H1 (cell line): ENCODE results near the gene RPS6KA2. TPM values are rescaled to one million over a fixed set of nuclear protein-coding genes. Genes with fewer than 3 reads are reported as not detected.

Experiments
- BCL11A ChIP-seq, 2 experiments: IDR thresholded peaks; one replicate each; pipeline ENCODE4 v1.6.1; 2011; ENCODE audit warnings: low read depth in 2 of 2, low read length in 2 of 2, mild to moderate bottlenecking in 2 of 2
- CBX5 ChIP-seq: fragments of 300-800, 300-1000 bp; sonication (generic); IDR thresholded peaks from 2 replicates; pipeline ENCODE4 v1.7.1; 2016; ENCODE audit warnings: antibody characterized with exemption, low read length, low read depth
- E2F6 ChIP-seq: IDR thresholded peaks from 2 replicates; pipeline ENCODE4 v1.6.1; 2012; ENCODE audit warnings: inconsistent platforms
- POLR2AphosphoS5 ChIP-seq: IDR thresholded peaks from 2 replicates; pipeline ENCODE4 v1.6.1; 2011; ENCODE audit warnings: low read depth, low read length
- SIRT6 ChIP-seq: IDR thresholded peaks from one replicate; pipeline ENCODE4 v1.7.1; 2012; ENCODE audit warnings: low read length, inconsistent platforms
- SRF ChIP-seq: IDR thresholded peaks from 2 replicates; pipeline ENCODE4 v1.6.1; 2011; ENCODE audit warnings: mild to moderate bottlenecking, low read depth, low read length, moderate library complexity
- SUZ12 ChIP-seq: fragments of 200-600 bp; sonication (generic); IDR thresholded peaks from 2 replicates; pipeline ENCODE4 v1.6.1; 2012; ENCODE audit warnings: mild to moderate bottlenecking, inconsistent platforms, low read length, moderate library complexity, mixed read lengths
- polyA plus RNA-seq, 7 experiments: library from polyadenylated mRNA; depleted of rRNA in 3 of 7; stranded (reverse) in 5 of 7; unstranded in 2 of 7; fragments of >200 nt in 5 of 7; fragments of 200-250 nt in 2 of 7; gene quantifications; 1 replicate in 5 of 7; 2 replicates in 1 of 7; 4 replicates in 1 of 7; pipeline versions ENCODE4 v1.2.1 to v1.2.3, GENCODE V29; 2011 to 2013; ENCODE audit warnings: missing spikeins in 2 of 7, mixed read lengths in 2 of 7
- total RNA-seq: library from RNA; stranded (reverse); fragmentation: NEBNext Ultra II Directional; extraction: Animal tissue kit (Norgen Biotek cat#: 25700); gene quantifications from 2 replicates; pipeline ENCODE4 v1.2.1, GENCODE V29; 2021

Gene RPS6KA2
- total and polyA plus RNA-seq, 2 of the 8 experiments (the other 6 are each of a cell fraction or from before 2014, with no cell fraction given): 8.8 to 25.7 TPM

- no peak for TF ChIP-seq POLR2AphosphoS5
- TF ChIP-seq SRF: no peak
- TF ChIP-seq BCL11A (IDR thresholded peaks at IDR 0.05; ENCODE audit: low read depth in 2 of 2, low read length in 2 of 2): no peak
- no peak for TF ChIP-seq E2F6
- no peak for TF ChIP-seq SUZ12
- TF ChIP-seq CBX5: no peak
- no peak for TF ChIP-seq SIRT6
- TF ChIP-seq, all 59 proteins: peak for 0
Observed at GRCh38 chr6:166474721-166475565, 152.1 kb downstream of the RPS6KA2 start (continued).
